Measurements from ENCODE around the gene RTL1. TPM values are rescaled to one million over a fixed set of nuclear protein-coding genes. Genes with fewer than 3 reads are reported as not detected.

Gene RTL1
- total and polyA plus RNA-seq, 2 donors (not counting 3 experiments of a cell fraction or from before 2014, with no cell fraction given), result not detected

GRCh38 chr14:100850841-100851585, 52.5 kb downstream of the RTL1 start:
- no peak overlapping the region for H3K4me3 ChIP-seq (replicated peaks in 1 of 3; ENCODE audit: insufficient read depth in 1 of 3, low read depth in 1 of 3, low read length in 3 of 3)
- H2AFZ ChIP-seq (ENCODE audit: low read depth, low read length), result no peak overlapping the region
- peak; percentile 32 for DNase-seq (ENCODE audit: low read depth, low spot score)
- H3K27ac ChIP-seq (ENCODE audit: insufficient read depth, low read depth, low read length), result no peak overlapping the region
- no peaks in the 10 kb centered on the region for H3K4me1 ChIP-seq (ENCODE audit: control insufficient read depth, extremely low read depth, insufficient read depth, low read length)
- peaks cover 6% of the 10 kb centered on the region for H3K79me2 ChIP-seq (ENCODE audit: control insufficient read depth, insufficient read depth, low read length)
- ChIA-PET POLR2A (no interaction called here), CTCF (interaction anchor here (0.6 to 2.8 kb wide), 13 partner anchors 9 to 466 kb away, joined by 3 to 46 read pairs (median 4); no protein-coding TSS in a partner anchor)
- no peaks in the 10 kb centered on the region for H3K27me3 ChIP-seq (ENCODE audit: control insufficient read depth in 2 of 2, insufficient read depth in 2 of 2, low read length in 2 of 2)
- peak; percentile 12 for FAIRE-seq
- no peak overlapping the region for H3K4me2 ChIP-seq (ENCODE audit: insufficient read depth, low read length)
- H3K9me1 ChIP-seq (replicated peaks; ENCODE audit: control insufficient read depth, extremely low read depth, insufficient read depth, low read length), result no peaks in the 10 kb centered on the region
- TF ChIP-seq POLR2AphosphoS5 (IDR thresholded peaks at IDR 0.05; ENCODE audit: insufficient read depth, low read depth, low read length) (no peak), MYC (IDR thresholded peaks at IDR 0.05; ENCODE audit: low read depth, low read length) (no peak), CTCF (IDR thresholded peaks at IDR 0.05; ENCODE audit: extremely low read depth in 1 of 2, insufficient read depth in 1 of 2, low read depth in 1 of 2, low read length in 2 of 2) (peak; percentile 71 to 85), EZH2 (IDR thresholded peaks at IDR 0.05; ENCODE audit: borderline replicate concordance, low read depth, low read length, severe bottlenecking) (no peak)
- no peak overlapping the region for H3K9ac ChIP-seq (replicated peaks; ENCODE audit: extremely low read depth, insufficient read depth, low read length)
- intact Hi-C loops (cut with micrococcal nuclease) (loop anchor here (1.0 to 2.0 kb wide), 4 partner anchors 50 to 777 kb away; no protein-coding TSS in a partner anchor), dilution Hi-C loops (cut with MboI; ENCODE audit: extremely low pct_ligation_motif_present, low sequenced_read_pairs) (no loop called here)
- H3K36me3 ChIP-seq (ENCODE audit: control insufficient read depth in 2 of 2, extremely low read depth in 1 of 2, insufficient read depth in 2 of 2, low read length in 2 of 2), result peaks cover 0 to 6% of the 10 kb centered on the region in 2 experiments
- no TSS peak for BruUV-seq (replicated peaks)
- H4K20me1 ChIP-seq (replicated peaks; ENCODE audit: control insufficient read depth, extremely low read depth, insufficient read depth, low read length), result no peaks in the 10 kb centered on the region
- H3K9me3 ChIP-seq (replicated peaks; ENCODE audit: control insufficient read depth, insufficient read depth, low read length), result no peaks in the 10 kb centered on the region

Measured in endothelial cell of umbilical vein (primary cell).